K562 (cell line): Measurements from ENCODE around the gene MMP24. TPM values are rescaled to one million over a fixed set of nuclear protein-coding genes. Genes with fewer than 3 reads are reported as not detected.
"Not testable (repeated sequence)": the region's sequence is repeated elsewhere in the genome, so short reads cannot be mapped to it uniquely, and the experiment has no call there.

ENCODE experiments used
- C11orf30 ChIP-seq: fragments of 450-650 bp; IDR thresholded peaks from 2 replicates; pipeline ENCODE4 v1.6.1; 2016; ENCODE audit warnings: low read depth, mild to moderate bottlenecking
- CEBPB ChIP-seq: fragments of 450-650 bp; IDR thresholded peaks from 2 replicates; pipeline ENCODE4 v1.6.1; 2016; ENCODE audit warnings: missing genetic modification characterization, missing compliant biosample characterization
- CTBP1 ChIP-seq: fragments of 450-650 bp; IDR thresholded peaks from 2 replicates; pipeline ENCODE4 v1.6.1; 2016; ENCODE audit warnings: borderline replicate concordance
- FOXP1 ChIP-seq: sonication (generic); formaldehyde crosslinking; IDR thresholded peaks from 2 replicates; pipeline ENCODE4 v1.8.0; 2022; ENCODE audit warnings: mild to moderate bottlenecking, missing genetic modification reagents
- GATA2 ChIP-seq: sonication (generic); formaldehyde crosslinking; IDR thresholded peaks from 2 replicates; pipeline ENCODE4 v1.4.0; 2020; ENCODE audit warnings: mild to moderate bottlenecking, missing genetic modification reagents
- MGA ChIP-seq: fragments of 450-650 bp; IDR thresholded peaks from 2 replicates; pipeline ENCODE4 v1.6.1; 2016; ENCODE audit warnings: mild to moderate bottlenecking, moderate library complexity
- NFE2 ChIP-seq: IDR thresholded peaks from 2 replicates; pipeline ENCODE4 v1.6.1; 2014; ENCODE audit warnings: antibody characterized with exemption, low read depth
- PBX2 ChIP-seq, 2 experiments: IDR thresholded peaks in 1 of 2; conservative IDR thresholded peaks in 1 of 2; 2 replicates each; pipeline ENCODE4 v1.6.1; 2016; ENCODE audit warnings: low read depth in 2 of 2, mild to moderate bottlenecking in 1 of 2, missing compliant biosample characterization in 1 of 2, missing genetic modification characterization in 1 of 2, moderate library complexity in 1 of 2
- SMARCA4 ChIP-seq: fragments of 450-650 bp; IDR thresholded peaks from 2 replicates; pipeline ENCODE4 v1.6.1; 2016
- ZBTB33 ChIP-seq: sonication (generic); formaldehyde crosslinking; IDR thresholded peaks from 2 replicates; pipeline ENCODE4 v1.8.1; 2023; ENCODE audit warnings: mild to moderate bottlenecking, missing genetic modification reagents
- ZFX ChIP-seq: sonication (generic); formaldehyde crosslinking; IDR thresholded peaks from 2 replicates; pipeline ENCODE4 v1.8.0; 2022; ENCODE audit warnings: mild to moderate bottlenecking, missing genetic modification reagents, moderate library complexity
- polyA plus RNA-seq, 8 experiments: library from polyadenylated mRNA; depleted of rRNA in 4 of 8; stranded (reverse) in 5 of 8; unstranded in 3 of 8; fragments of >200 nt; fragmentation: Nextera tagmentation in 2 of 8; fragmentation: Illumina TruSeq in 1 of 8; extraction: Ambion mirVana in 2 of 8; extraction: Trizol in 1 of 8; gene quantifications; 2 replicates each; pipeline versions ENCODE4 v1.2.1 to v1.2.3, GENCODE V29; 2011 to 2014; ENCODE audit warnings: inconsistent platforms in 1 of 8, missing spikeins in 1 of 8
- total RNA-seq, 7 experiments: library from RNA; depleted of rRNA in 6 of 7; stranded (reverse); fragments of >200 nt in 6 of 7; fragmentation: Illumina TruSeq in 2 of 7; extraction: Trizol in 2 of 7; gene quantifications; 2 replicates each; pipeline versions ENCODE4 v1.2.1 to v1.2.3, GENCODE V29; 2011 to 2021; ENCODE audit warnings: low replicate concordance in 1 of 7

MMP24 gene
- total and polyA plus RNA-seq, 9 of the 15 experiments (the other 6 are each of a cell fraction or from before 2014, with no cell fraction given): 0.03 to 0.07 (median 0.03) TPM; not detected in 6

- peak; percentile 23; the same call in 1 of the 2 replicates for TF ChIP-seq MGA
- peak; percentile 64 for TF ChIP-seq CEBPB (tag)
- TF ChIP-seq NFE2: peak; percentile 84
- TF ChIP-seq SMARCA4: peak; percentile 43; the same call in 1 of the 2 replicates
- peak; percentile 16; the same call in 1 of the 2 replicates for TF ChIP-seq ZFX (CRISPR knock-in tag)
- peak; percentile 42; the same call in 1 of the 2 replicates for TF ChIP-seq PBX2 (CRISPR knock-in tag; IDR thresholded peaks at IDR 0.05; ENCODE audit: low read depth)
- not testable (repeated sequence) for TF ChIP-seq PBX2 (tag; conservative IDR thresholded peaks at IDR 0.05; ENCODE audit: low read depth)
- 0 out of 2 replicates have a peak, but pooled peaks have one; percentile 46 for TF ChIP-seq FOXP1
- 0 out of 2 replicates have a peak, but pooled peaks have one; percentile 20 for TF ChIP-seq GATA2 (CRISPR knock-in tag)
- TF ChIP-seq ZBTB33 (CRISPR knock-in tag): peak; percentile 53; the same call in 1 of the 2 replicates
- TF ChIP-seq C11orf30: peak; percentile 68
- peak; percentile 54; the same call in 1 of the 2 replicates for TF ChIP-seq CTBP1
Observed at GRCh38 chr20:35186691-35187289, 39.7 kb upstream of the MMP24 start (continued).
